Spleen (tissue), 7 donors: ENCODE results near the gene ARID3A.

Experiments used
- POLR2AphosphoS5 ChIP-seq, 3 donors: sonication (generic); formaldehyde crosslinking; IDR thresholded peaks; one replicate each; pipeline ENCODE4 v1.5.1; 2017; ENCODE audit warnings: antibody characterized with exemption in 3 of 3
- TF ChIP-seq, protein P1 (sequence below), 11 experiments: fragments of 200-600 bp in 7 of 11; fragments of 450-650 bp in 4 of 11; sonication (generic) in 4 of 11; IDR thresholded peaks in 8 of 11; conservative IDR thresholded peaks in 3 of 11; 1 replicate in 7 of 11; 2 replicates in 4 of 11; pipeline versions ENCODE4 v1.4.0 to v1.8.0; 2016 to 2021; ENCODE audit warnings: antibody characterized with exemption in 11 of 11, inconsistent platforms in 4 of 11, mild to moderate bottlenecking in 1 of 11
- donor health status: DM: no; HTN: no; CAD: no; lungs with moderate emphysema.
- donor health status: DM: no; HTN: no; CAD: no.
- donor health status: DM: no; HTN: no; CAD: no.

DNA sequence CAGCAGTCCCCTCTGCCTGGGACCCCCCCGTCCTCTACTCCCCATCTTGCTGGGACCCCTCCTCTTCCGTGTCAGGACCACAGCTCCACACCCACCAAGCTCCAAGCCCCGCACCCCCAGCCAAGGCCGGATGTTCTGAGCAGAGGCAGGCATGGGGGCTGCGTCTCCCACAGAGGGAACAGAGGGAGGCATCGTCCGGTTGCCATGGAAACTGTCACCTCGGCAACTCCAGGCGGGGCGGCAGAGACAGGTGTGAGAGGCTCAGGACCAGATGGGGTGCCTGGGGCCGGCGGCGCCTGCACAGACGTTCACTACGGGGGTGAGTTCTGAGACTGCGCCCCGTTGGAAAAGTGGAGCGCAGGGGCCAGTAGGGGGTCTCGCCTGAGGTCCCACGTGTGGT, 27.2 kb upstream of the ARID3A start:
- TF ChIP-seq, protein P1, sequence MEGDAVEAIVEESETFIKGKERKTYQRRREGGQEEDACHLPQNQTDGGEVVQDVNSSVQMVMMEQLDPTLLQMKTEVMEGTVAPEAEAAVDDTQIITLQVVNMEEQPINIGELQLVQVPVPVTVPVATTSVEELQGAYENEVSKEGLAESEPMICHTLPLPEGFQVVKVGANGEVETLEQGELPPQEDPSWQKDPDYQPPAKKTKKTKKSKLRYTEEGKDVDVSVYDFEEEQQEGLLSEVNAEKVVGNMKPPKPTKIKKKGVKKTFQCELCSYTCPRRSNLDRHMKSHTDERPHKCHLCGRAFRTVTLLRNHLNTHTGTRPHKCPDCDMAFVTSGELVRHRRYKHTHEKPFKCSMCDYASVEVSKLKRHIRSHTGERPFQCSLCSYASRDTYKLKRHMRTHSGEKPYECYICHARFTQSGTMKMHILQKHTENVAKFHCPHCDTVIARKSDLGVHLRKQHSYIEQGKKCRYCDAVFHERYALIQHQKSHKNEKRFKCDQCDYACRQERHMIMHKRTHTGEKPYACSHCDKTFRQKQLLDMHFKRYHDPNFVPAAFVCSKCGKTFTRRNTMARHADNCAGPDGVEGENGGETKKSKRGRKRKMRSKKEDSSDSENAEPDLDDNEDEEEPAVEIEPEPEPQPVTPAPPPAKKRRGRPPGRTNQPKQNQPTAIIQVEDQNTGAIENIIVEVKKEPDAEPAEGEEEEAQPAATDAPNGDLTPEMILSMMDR (IDR thresholded peaks at IDR 0.05 in 8 of 11, conservative IDR thresholded peaks at IDR 0.05 in 3 of 11), result no peak
- TF ChIP-seq POLR2AphosphoS5 (IDR thresholded peaks at IDR 0.05), result peak; percentile 35 to 66 (median 43)
